Ovary (tissue), 3 donors: Measurements from ENCODE around the gene AFF1.

ENCODE experiments used
- POLR2A ChIP-seq: fragments of 450-650 bp; IDR thresholded peaks from one replicate; pipeline ENCODE4 v1.6.1; 2017; ENCODE audit warnings: antibody characterized with exemption, mild to moderate bottlenecking, moderate library complexity
- TF ChIP-seq, protein P1 (sequence below), 3 donors: fragments of 450-650 bp in 2 of 3; fragments of 200-600 bp in 1 of 3; IDR thresholded peaks; one replicate each; pipeline versions ENCODE4 v1.5.1 to v1.8.0; 2016 to 2022; ENCODE audit warnings: antibody characterized with exemption in 3 of 3, mild to moderate bottlenecking in 1 of 3
- donor health status: DM: no; HTN: no; CAD: no.

GRCh38 chr4:87030124-87030523 is 95.3 kb downstream of the AFF1 start:
- TF ChIP-seq, protein P1, sequence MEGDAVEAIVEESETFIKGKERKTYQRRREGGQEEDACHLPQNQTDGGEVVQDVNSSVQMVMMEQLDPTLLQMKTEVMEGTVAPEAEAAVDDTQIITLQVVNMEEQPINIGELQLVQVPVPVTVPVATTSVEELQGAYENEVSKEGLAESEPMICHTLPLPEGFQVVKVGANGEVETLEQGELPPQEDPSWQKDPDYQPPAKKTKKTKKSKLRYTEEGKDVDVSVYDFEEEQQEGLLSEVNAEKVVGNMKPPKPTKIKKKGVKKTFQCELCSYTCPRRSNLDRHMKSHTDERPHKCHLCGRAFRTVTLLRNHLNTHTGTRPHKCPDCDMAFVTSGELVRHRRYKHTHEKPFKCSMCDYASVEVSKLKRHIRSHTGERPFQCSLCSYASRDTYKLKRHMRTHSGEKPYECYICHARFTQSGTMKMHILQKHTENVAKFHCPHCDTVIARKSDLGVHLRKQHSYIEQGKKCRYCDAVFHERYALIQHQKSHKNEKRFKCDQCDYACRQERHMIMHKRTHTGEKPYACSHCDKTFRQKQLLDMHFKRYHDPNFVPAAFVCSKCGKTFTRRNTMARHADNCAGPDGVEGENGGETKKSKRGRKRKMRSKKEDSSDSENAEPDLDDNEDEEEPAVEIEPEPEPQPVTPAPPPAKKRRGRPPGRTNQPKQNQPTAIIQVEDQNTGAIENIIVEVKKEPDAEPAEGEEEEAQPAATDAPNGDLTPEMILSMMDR (IDR thresholded peaks at IDR 0.05), result no peak
- no peak for TF ChIP-seq POLR2A
